CD14-positive monocyte (primary cell): ENCODE measurements around the gene HSD17B13. TPM values are rescaled to one million over a fixed set of nuclear protein-coding genes. Genes with fewer than 3 reads are reported as not detected.

Experiments used
- DNase-seq, 3 donors: peaks; one replicate each; pipeline ENCODE4 v3.0.0-alpha.2; 2011 to 2022
- H2AFZ ChIP-seq: 2 replicates; pipeline ENCODE4 v1.6.0; 2012; ENCODE audit warnings: mild to moderate bottlenecking, low read depth, low read length, inconsistent platforms; ENCODE audit not compliant: insufficient read depth, poor library complexity, severe bottlenecking
- H3K27ac ChIP-seq, 2 donors: 1 replicate in 1 of 2; 2 replicates in 1 of 2; pipeline ENCODE4 v1.5.1; 2012 to 2013; ENCODE audit warnings: low read length in 2 of 2, control low read depth in 1 of 2, inconsistent platforms in 1 of 2, low read depth in 1 of 2, mild to moderate bottlenecking in 1 of 2
- H3K27me3 ChIP-seq, 2 donors: one replicate each; pipeline versions ENCODE4 v1.6.0 to v1.6.1; 2011 to 2013; ENCODE audit warnings: low read length in 2 of 2; ENCODE audit not compliant: control insufficient read depth in 2 of 2, insufficient read depth in 2 of 2
- H3K36me3 ChIP-seq, 2 donors: replicated peaks in 1 of 2; 1 replicate in 1 of 2; 2 replicates in 1 of 2; pipeline versions ENCODE4 v1.5.1 to v1.6.1; 2012 to 2013; ENCODE audit warnings: low read length in 2 of 2, control low read depth in 1 of 2, inconsistent platforms in 1 of 2, mild to moderate bottlenecking in 1 of 2; ENCODE audit not compliant: insufficient read depth in 2 of 2, control insufficient read depth in 1 of 2
- H3K4me1 ChIP-seq, 2 donors: 1 replicate in 1 of 2; 2 replicates in 1 of 2; pipeline versions ENCODE4 v1.5.1 to v1.6.1; 2012 to 2013; ENCODE audit warnings: low read length in 2 of 2, control low read depth in 1 of 2, inconsistent platforms in 1 of 2, mild to moderate bottlenecking in 1 of 2, moderate library complexity in 1 of 2; ENCODE audit not compliant: insufficient read depth in 2 of 2, control insufficient read depth in 1 of 2
- H3K4me2 ChIP-seq: replicated peaks from 2 replicates; pipeline ENCODE3; 2012; ENCODE audit warnings: low read length, moderate library complexity, mild to moderate bottlenecking; ENCODE audit not compliant: poor library complexity, severe bottlenecking; ENCODE audit errors: extremely low read depth
- H3K4me3 ChIP-seq, 3 experiments: fragments of 200-600 bp in 1 of 3; sonication (generic) in 1 of 3; replicated peaks in 1 of 3; 1 replicate in 2 of 3; 2 replicates in 1 of 3; pipeline ENCODE4 v1.5.1; 2011 to 2013; ENCODE audit warnings: low read length in 3 of 3, mild to moderate bottlenecking in 3 of 3, control low read depth in 2 of 3, low read depth in 2 of 3, inconsistent platforms in 1 of 3, moderate library complexity in 1 of 3
- H3K79me2 ChIP-seq: 2 replicates; pipeline ENCODE4 v1.6.0; 2012; ENCODE audit warnings: mild to moderate bottlenecking, control low read depth, inconsistent platforms, low read length, moderate library complexity; ENCODE audit not compliant: insufficient read depth
- H3K9ac ChIP-seq: 2 replicates; pipeline ENCODE4 v1.6.0; 2017; ENCODE audit warnings: low read length, mild to moderate bottlenecking; ENCODE audit not compliant: insufficient read depth, poor library complexity, severe bottlenecking
- H3K9me3 ChIP-seq, 2 donors: replicated peaks in 1 of 2; 1 replicate in 1 of 2; 2 replicates in 1 of 2; pipeline versions ENCODE4 v1.5.1 to v1.6.1; 2012 to 2013; ENCODE audit warnings: low read length in 2 of 2, control low read depth in 1 of 2; ENCODE audit not compliant: control insufficient read depth in 1 of 2, insufficient read depth in 1 of 2
- H4K20me1 ChIP-seq: 2 replicates; pipeline ENCODE4 v1.6.0; 2012; ENCODE audit warnings: mild to moderate bottlenecking, low read length, control low read depth, moderate library complexity; ENCODE audit not compliant: insufficient read depth
- H3K27ac Mint-ChIP-seq, 7 donors: one replicate each; pipeline ENCODE4 v1.8.0; 2020; ENCODE audit warnings: mild to moderate bottlenecking in 7 of 7, mixed read lengths in 7 of 7, moderate library complexity in 6 of 7, inconsistent platforms in 2 of 7
- H3K27me3 Mint-ChIP-seq, 3 donors: one replicate each; pipeline ENCODE4 v1.8.0; 2021 to 2022; ENCODE audit warnings: low read depth in 3 of 3, mild to moderate bottlenecking in 3 of 3, mixed read lengths in 3 of 3, moderate library complexity in 3 of 3, inconsistent platforms in 1 of 3
- H3K36me3 Mint-ChIP-seq, 2 donors: one replicate each; pipeline ENCODE4 v1.8.0; 2020; ENCODE audit warnings: mixed read lengths in 2 of 2, inconsistent platforms in 1 of 2, mild to moderate bottlenecking in 1 of 2
- H3K4me1 Mint-ChIP-seq: one replicate; pipeline ENCODE4 v1.8.0; 2020; ENCODE audit warnings: mild to moderate bottlenecking, mixed read lengths
- H3K4me3 Mint-ChIP-seq, 2 donors: one replicate each; pipeline ENCODE4 v1.8.0; 2020; ENCODE audit warnings: mild to moderate bottlenecking in 2 of 2, mixed read lengths in 2 of 2, moderate library complexity in 1 of 2
- H3K9me3 Mint-ChIP-seq, 7 donors: one replicate each; pipeline ENCODE4 v1.8.0; 2020 to 2022; ENCODE audit warnings: mixed read lengths in 7 of 7, mild to moderate bottlenecking in 6 of 7, moderate library complexity in 6 of 7, inconsistent platforms in 2 of 7
- CTCF ChIP-seq: fragments of 200-600 bp; IDR thresholded peaks from one replicate; pipeline ENCODE4 v1.8.0; 2022; ENCODE audit warnings: antibody characterized with exemption, mild to moderate bottlenecking
- WGBS: methylation state at CpG from one replicate; pipeline ENCODE4 v1.1.5; 2013; ENCODE audit warnings: missing lambda C conversion rate; ENCODE audit not compliant: insufficient coverage; 5-methylcytosine and 5-hydroxymethylcytosine counted together
- intact Hi-C, 2 donors: fragments of 100-400 bp; cut with micrococcal nuclease; formaldehyde crosslinking; loops; one replicate each; pipeline versions ENCODE4 v1.15.0 to v1.15.1; 2023
- polyA plus RNA-seq, 3 donors: library from polyadenylated mRNA; depleted of rRNA in 1 of 3; unstranded in 2 of 3; stranded (reverse) in 1 of 3; fragments of 300-500 nt in 2 of 3; fragments of >200 nt in 1 of 3; fragmentation: Illumina TruSeq in 2 of 3; gene quantifications; 1 replicate in 2 of 3; 2 replicates in 1 of 3; pipeline ENCODE4 v1.2.3, GENCODE V29; 2012 to 2021

HSD17B13 gene
- polyA plus RNA-seq, 3 donors, result 0.08 to 0.73 TPM; not detected in 1

GRCh38 chr4:87270825-87271224, 51.9 kb downstream of the HSD17B13 start:
- no peak overlapping the region for H3K9ac ChIP-seq
- TF ChIP-seq CTCF, result no peak
- H3K4me2 ChIP-seq, result no peak overlapping the region
- H3K9me3 ChIP-seq, result no peaks in the 10 kb centered on the region
- H3K4me1 ChIP-seq, result no peaks in the 10 kb centered on the region
- H3K27me3 Mint-ChIP-seq, result peaks cover 0 to 4% (median 3%) of the 10 kb centered on the region in 3 donors
- H3K4me1 Mint-ChIP-seq, result peaks cover 2% of the 10 kb centered on the region
- H3K36me3 Mint-ChIP-seq, result no peaks in the 10 kb centered on the region
- H3K27ac ChIP-seq, result no peak overlapping the region
- WGBS, result 69% methylated on average over 3 of the region's 7 CpGs
- H3K27me3 ChIP-seq, result no peaks in the 10 kb centered on the region
- H4K20me1 ChIP-seq, result no peaks in the 10 kb centered on the region
- H3K4me3 ChIP-seq, result no peak overlapping the region
- H2AFZ ChIP-seq, result peak overlapping the region; percentile 7
- no peak overlapping the region for H3K4me3 Mint-ChIP-seq
- H3K9me3 Mint-ChIP-seq, result peaks cover 0 to 3% (median 0%) of the 10 kb centered on the region in 7 donors
- no peak for DNase-seq
- no peak overlapping the region for H3K27ac Mint-ChIP-seq
- intact Hi-C loops, result no loop called here
- H3K36me3 ChIP-seq, result no peaks in the 10 kb centered on the region
- H3K79me2 ChIP-seq, result no peaks in the 10 kb centered on the region

- Histone ChIP-seq H3K4me1 (no peaks in the 10 kb centered on the region), H3K36me3 (no peaks in the 10 kb centered on the region), H2AFZ (no peak overlapping the region), H3K4me3 (no peak overlapping the region), H4K20me1 (no peaks in the 10 kb centered on the region), H3K9me3 (no peaks in the 10 kb centered on the region), H3K27me3 (no peaks in the 10 kb centered on the region), H3K9ac (no peak overlapping the region), H3K4me2 (no peak overlapping the region), H3K27ac (no peak overlapping the region), H3K79me2 (no peaks in the 10 kb centered on the region)
- intact Hi-C loops, result no loop called here
- no peak for TF ChIP-seq CTCF
- DNase-seq, result peak in 1 of 3 donors; percentile 2
- H3K9me3 Mint-ChIP-seq, result peaks cover 0 to 3% (median 0%) of the 10 kb centered on the region in 7 donors
- no CpG with 5 or more reads among the region's 3 CpGs for WGBS
- peaks cover 2% of the 10 kb centered on the region for H3K4me1 Mint-ChIP-seq
- H3K36me3 Mint-ChIP-seq, result no peaks in the 10 kb centered on the region
- no peak overlapping the region for H3K4me3 Mint-ChIP-seq
- peaks cover 0 to 4% (median 3%) of the 10 kb centered on the region in 3 donors for H3K27me3 Mint-ChIP-seq
- H3K27ac Mint-ChIP-seq, result no peak overlapping the region
Observed at GRCh38 chr4:87270144-87270543, 52.5 kb downstream of the HSD17B13 start.
